ENCODE measurements around the gene AACS.

DNA sequence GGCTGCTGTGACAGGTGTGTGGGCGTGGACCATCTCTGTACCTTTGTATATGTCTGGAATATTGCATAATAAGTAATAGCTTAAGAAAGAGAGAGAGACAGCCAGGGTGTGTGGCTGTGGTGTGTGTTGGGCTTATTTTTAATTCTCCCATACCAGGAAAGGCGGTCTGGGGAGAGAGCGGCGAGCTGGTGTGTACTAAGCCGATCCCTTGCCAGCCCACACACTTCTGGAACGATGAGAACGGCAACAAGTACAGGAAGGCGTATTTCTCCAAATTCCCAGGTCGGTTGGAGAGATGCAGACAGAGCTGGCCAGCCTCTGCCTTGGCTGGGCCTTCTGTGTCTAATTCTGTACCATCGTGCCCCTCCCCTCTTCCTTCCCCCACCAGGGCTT, 63.9 kb downstream of the AACS start:
- TF ChIP-seq, protein P1, sequence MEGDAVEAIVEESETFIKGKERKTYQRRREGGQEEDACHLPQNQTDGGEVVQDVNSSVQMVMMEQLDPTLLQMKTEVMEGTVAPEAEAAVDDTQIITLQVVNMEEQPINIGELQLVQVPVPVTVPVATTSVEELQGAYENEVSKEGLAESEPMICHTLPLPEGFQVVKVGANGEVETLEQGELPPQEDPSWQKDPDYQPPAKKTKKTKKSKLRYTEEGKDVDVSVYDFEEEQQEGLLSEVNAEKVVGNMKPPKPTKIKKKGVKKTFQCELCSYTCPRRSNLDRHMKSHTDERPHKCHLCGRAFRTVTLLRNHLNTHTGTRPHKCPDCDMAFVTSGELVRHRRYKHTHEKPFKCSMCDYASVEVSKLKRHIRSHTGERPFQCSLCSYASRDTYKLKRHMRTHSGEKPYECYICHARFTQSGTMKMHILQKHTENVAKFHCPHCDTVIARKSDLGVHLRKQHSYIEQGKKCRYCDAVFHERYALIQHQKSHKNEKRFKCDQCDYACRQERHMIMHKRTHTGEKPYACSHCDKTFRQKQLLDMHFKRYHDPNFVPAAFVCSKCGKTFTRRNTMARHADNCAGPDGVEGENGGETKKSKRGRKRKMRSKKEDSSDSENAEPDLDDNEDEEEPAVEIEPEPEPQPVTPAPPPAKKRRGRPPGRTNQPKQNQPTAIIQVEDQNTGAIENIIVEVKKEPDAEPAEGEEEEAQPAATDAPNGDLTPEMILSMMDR (IDR thresholded peaks at IDR 0.05) = no peak
- TF ChIP-seq POLR2A (IDR thresholded peaks at IDR 0.05) = no peak

All from esophagus squamous epithelium (tissue), 4 donors.